PC-9 (cell line): ENCODE measurements around the gene DEFB129. TPM values are rescaled to one million over a fixed set of nuclear protein-coding genes. Genes with fewer than 3 reads are reported as not detected.
"Not testable (repeated sequence)": the region's sequence is repeated elsewhere in the genome, so short reads cannot be mapped to it uniquely, and the experiment has no call there.

Experiments used
- BruUV-seq: library from RNA; stranded (reverse); fragments of 400-500 nt; replicated peaks from 2 replicates; lab custom pipeline; 2021; lab: Mats Ljungman, UMichigan
- CTCF ChIA-PET: fragments of 300-600 bp; sonication (Branson Sonifier 250); formaldehyde crosslinking; loops from one replicate; lab custom pipeline; 2022; ENCODE audit warnings: antibody characterized with exemption; lab: Charles Lee
- POLR2A ChIA-PET: fragments of 300-600 bp; sonication (Branson Sonifier 250); formaldehyde crosslinking; loops from one replicate; lab custom pipeline; 2022; ENCODE audit warnings: antibody characterized with exemption; ENCODE audit not compliant: unreplicated experiment; lab: Charles Lee
- DNase-seq, 2 experiments: peaks; one replicate each; pipeline versions ENCODE4 v3.0.0 to v3.0.0-alpha.2; 2015 to 2022; ENCODE audit warnings: mixed read lengths in 1 of 2
- H2AFZ ChIP-seq: fragments of 200-600 bp; sonication (generic); 2 replicates; pipeline ENCODE4 v1.8.1; 2017; ENCODE audit warnings: antibody characterized with exemption
- H3F3A ChIP-seq: fragments of 200-600 bp; sonication (generic); 2 replicates; pipeline ENCODE4 v1.8.1; 2017; ENCODE audit warnings: antibody characterized with exemption, mild to moderate bottlenecking, low read depth; ENCODE audit not compliant: insufficient read depth
- H3K27ac ChIP-seq: fragments of 200-600 bp; sonication (generic); 2 replicates; pipeline ENCODE4 v1.6.1; 2016; ENCODE audit warnings: mixed run types
- H3K27me3 ChIP-seq: fragments of 200-600 bp; sonication (generic); 2 replicates; pipeline ENCODE4 v1.6.1; 2016; ENCODE audit warnings: low read depth, mixed run types; ENCODE audit not compliant: insufficient read depth
- H3K36me3 ChIP-seq: fragments of 200-600 bp; sonication (generic); 2 replicates; pipeline ENCODE4 v1.6.1; 2016; ENCODE audit warnings: low read depth, mixed run types
- H3K4me1 ChIP-seq: fragments of 200-600 bp; sonication (generic); replicated peaks from 2 replicates; pipeline ENCODE4 v1.6.1; 2016; ENCODE audit warnings: mixed run types; ENCODE audit not compliant: insufficient read depth
- H3K4me2 ChIP-seq: fragments of 200-600 bp; sonication (generic); 2 replicates; pipeline ENCODE4 v1.6.1; 2017; ENCODE audit warnings: mixed run types
- H3K4me3 ChIP-seq: fragments of 200-600 bp; sonication (generic); 2 replicates; pipeline ENCODE4 v1.6.1; 2016; ENCODE audit warnings: mixed run types
- H3K79me2 ChIP-seq: fragments of 200-600 bp; sonication (generic); 2 replicates; pipeline ENCODE4 v1.6.1; 2017; ENCODE audit warnings: low read depth, mixed run types
- H3K9me2 ChIP-seq: fragments of 200-600 bp; sonication (generic); 2 replicates; pipeline ENCODE4 v1.8.1; 2017; ENCODE audit warnings: mild to moderate bottlenecking; ENCODE audit not compliant: insufficient read depth
- H3K9me3 ChIP-seq: fragments of 200-600 bp; sonication (generic); 2 replicates; pipeline ENCODE4 v1.8.1; 2016; ENCODE audit warnings: low read depth; ENCODE audit not compliant: insufficient read depth
- H4K20me1 ChIP-seq: fragments of 200-600 bp; sonication (generic); 2 replicates; pipeline ENCODE4 v1.8.1; 2017; ENCODE audit not compliant: insufficient read depth
- CTCF ChIP-seq: fragments of 200-600 bp; sonication (generic); conservative IDR thresholded peaks from 2 replicates; pipeline ENCODE4 v1.6.1; 2017; ENCODE audit warnings: mixed run types, antibody characterized with exemption, mild to moderate bottlenecking, moderate library complexity
- EZH2 ChIP-seq: fragments of 200-600 bp; sonication (generic); IDR thresholded peaks from 2 replicates; pipeline ENCODE4 v1.8.0; 2017; ENCODE audit warnings: antibody characterized with exemption, low read depth
- intact Hi-C: fragments of 100-400 bp; cut with micrococcal nuclease; formaldehyde crosslinking; loops from one replicate; pipeline ENCODE4 v1.10.0; 2022; ENCODE audit not compliant: unreplicated experiment
- total RNA-seq: library from RNA; stranded (reverse); gene quantifications from 2 replicates; pipeline ENCODE4 v1.2.3, GENCODE V29; 2021

The DEFB129 gene
- total RNA-seq, 1 experiment from 2014 or later, result not detected

DNA sequence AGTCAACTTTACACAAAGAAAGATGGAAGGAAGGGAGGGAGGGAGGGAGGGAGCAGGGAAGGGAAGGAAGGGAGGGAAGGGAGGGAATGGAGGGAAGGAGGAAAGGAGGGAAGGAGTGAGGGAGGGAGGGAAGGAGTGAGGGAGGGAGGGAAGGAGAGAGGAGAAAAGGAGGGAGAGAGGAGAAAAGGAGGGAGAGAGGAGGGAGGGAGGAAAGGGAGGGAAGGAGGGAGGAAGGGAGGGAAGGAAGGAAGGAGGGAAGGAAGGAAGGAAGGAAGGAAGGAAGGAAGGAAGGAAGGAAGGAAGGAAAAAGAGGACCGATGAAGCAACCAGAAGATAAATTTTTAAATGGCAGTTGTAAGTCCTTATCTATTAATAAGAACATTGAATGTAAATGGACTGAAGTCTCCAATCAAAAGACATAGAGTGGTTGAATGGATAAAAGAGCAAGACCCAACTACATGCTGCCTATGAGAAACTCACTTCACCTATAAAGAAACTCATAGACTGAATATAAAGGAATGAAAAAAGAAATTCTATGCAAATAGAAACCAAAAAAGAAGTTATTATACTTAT, 5.7 kb upstream of the DEFB129 start:
- Histone ChIP-seq H2AFZ (no peak overlapping the region), H3K4me1 (no peaks in the 10 kb centered on the region), H3K9me3 (no peaks in the 10 kb centered on the region), H3K4me2 (no peak overlapping the region), H3K79me2 (no peaks in the 10 kb centered on the region), H3K4me3 (no peak overlapping the region), H4K20me1 (no peaks in the 10 kb centered on the region), H3F3A (no peaks in the 10 kb centered on the region), H3K27me3 (peaks cover 25% of the 10 kb centered on the region; the same call in 1 of the 2 replicates), H3K9me2 (peaks cover 4% of the 10 kb centered on the region; the same call in 1 of the 2 replicates), H3K27ac (no peak overlapping the region), H3K36me3 (no peaks in the 10 kb centered on the region)
- no TSS peak for BruUV-seq
- DNase-seq, result no peak
- TF ChIP-seq EZH2, result no peak
- no peak for TF ChIP-seq CTCF
- POLR2A ChIA-PET, result no interaction called here
- intact Hi-C loops, result no loop called here
- CTCF ChIA-PET, result no interaction called here

DNA sequence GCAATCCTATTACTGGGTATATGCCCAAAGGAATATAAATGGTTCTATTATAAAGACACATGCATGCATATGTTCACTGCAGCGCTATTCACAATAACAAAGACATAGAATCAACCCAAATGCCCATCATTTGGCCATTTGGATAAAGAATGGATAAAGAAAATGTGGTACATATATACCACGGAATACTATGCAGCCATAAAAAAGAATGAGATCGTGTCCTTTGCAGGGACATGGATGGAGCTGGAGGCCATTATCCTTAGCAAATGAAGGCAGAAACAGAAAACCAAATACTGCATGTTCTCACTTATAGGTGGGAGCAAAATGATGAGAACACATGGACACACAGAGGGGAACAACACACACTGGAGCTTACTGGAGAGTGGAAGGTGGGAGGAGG, 1.2 kb upstream of the DEFB129 start:
- CTCF ChIA-PET, H3K79me2 ChIP-seq, H3K9me2 ChIP-seq, H4K20me1 ChIP-seq, H3K9me3 ChIP-seq, H3K36me3 ChIP-seq, H3K4me2 ChIP-seq, DNase-seq, BruUV-seq, H3K4me3 ChIP-seq, H2AFZ ChIP-seq, POLR2A ChIA-PET, intact Hi-C loops, H3K4me1 ChIP-seq, H3K27ac ChIP-seq, H3F3A ChIP-seq: not testable (repeated sequence)
- peaks cover 42% of the 10 kb centered on the region; the same call in 1 of the 2 replicates for H3K27me3 ChIP-seq

- intact Hi-C loops, result no loop called here
- Histone ChIP-seq H3K4me2 (no peak overlapping the region), H3K9me3 (no peaks in the 10 kb centered on the region), H4K20me1 (no peaks in the 10 kb centered on the region), H3F3A (no peaks in the 10 kb centered on the region), H3K4me3 (no peak overlapping the region), H3K9me2 (peaks cover 4% of the 10 kb centered on the region; the same call in 1 of the 2 replicates), H3K79me2 (no peaks in the 10 kb centered on the region), H3K27ac (no peak overlapping the region), H3K4me1 (no peaks in the 10 kb centered on the region), H2AFZ (no peak overlapping the region), H3K36me3 (no peaks in the 10 kb centered on the region), H3K27me3 (peaks cover 47% of the 10 kb centered on the region; the same call in 1 of the 2 replicates)
- DNase-seq, result no peak
- ChIA-PET POLR2A (no interaction called here), CTCF (no interaction called here)
- TF ChIP-seq EZH2 (no peak), CTCF (no peak)
- BruUV-seq, result no TSS peak
These were observed 514 bp downstream of the DEFB129 start for GRCh38 chr20:227439-228105.
